Superior temporal gyrus (tissue), 1 donor: Measurements from ENCODE around the gene NEGR1.

Source experiments
- DNase-seq: peaks from one replicate; pipeline ENCODE4 v3.0.0-alpha.2; 2016; ENCODE audit errors: extremely low spot score

NEGR1 gene

DNA sequence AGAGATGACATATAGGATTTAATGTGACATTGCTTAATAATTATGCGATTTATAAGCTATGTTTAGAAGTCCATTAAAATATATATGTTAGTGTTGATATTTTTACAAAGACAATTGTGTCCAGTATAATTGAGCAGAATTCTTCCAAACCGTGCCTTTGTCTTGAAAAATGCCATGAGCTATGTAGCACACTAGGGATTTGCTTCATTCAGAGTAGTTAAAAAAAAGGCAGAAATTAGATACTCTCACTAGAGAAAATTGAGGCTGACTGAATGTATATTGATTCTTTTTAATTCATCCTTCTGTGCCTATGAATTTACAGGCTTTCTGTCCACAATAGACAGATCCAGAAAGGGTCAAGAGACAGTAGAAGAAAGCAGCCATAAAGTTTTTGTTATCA, 429.0 kb downstream of the NEGR1 start:
- no peak for DNase-seq

DNA sequence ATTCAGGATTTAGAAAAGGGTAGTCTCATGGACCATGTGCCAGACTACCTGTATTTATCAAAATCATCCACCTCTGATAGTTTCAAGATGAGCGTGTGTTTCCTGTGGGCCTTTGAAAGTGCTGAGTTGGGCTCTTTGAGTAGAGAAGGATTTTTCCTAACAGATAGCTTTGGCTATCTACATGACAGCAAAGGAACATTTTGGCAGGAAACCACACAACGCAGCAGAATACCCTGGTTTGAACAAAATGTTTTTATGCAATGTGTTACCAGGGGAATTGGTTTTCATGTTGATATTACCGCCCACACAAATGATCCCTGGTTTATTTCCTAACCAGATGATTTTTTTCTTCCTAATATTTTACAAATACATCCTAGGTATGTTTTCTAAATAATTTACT, 431.4 kb downstream of the NEGR1 start:
- no peak for DNase-seq

DNA sequence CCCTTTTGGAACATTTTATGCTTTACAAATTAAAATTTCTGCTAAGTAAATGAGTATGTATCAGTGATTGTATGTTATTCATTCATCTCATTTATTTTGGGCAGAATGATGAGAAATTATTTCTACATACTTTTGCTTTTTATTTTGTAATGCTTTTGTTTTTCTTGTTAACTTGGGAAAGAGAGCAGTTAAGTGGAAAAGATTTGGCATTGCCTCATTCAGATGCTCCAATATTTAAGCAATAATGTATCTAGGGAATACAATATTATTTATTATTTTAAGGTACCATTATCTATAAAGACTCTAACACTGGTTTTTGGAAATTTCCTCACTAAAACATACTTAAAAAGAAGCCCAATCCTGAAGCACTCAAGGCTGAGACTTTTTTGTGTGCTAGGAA, 431.8 kb downstream of the NEGR1 start:
- no peak for DNase-seq

DNA sequence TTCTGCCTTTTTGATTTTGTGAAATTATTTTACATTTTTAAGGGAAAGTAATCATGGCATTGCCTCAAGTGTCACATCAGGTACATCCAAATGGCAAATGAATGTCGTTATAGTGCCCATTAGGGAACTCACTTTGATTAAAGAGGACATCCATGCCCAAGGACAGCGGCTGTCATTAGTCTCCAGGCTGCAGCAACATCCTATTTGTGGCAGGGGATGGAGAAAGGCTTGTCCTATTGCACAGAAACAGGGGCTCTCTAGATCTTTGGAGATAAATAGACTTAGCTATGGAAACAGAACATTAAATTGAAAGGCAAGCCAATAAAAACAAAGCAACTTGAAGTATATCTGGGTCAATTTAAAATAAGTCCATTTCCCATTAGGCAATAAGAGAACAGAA, 439.3 kb downstream of the NEGR1 start:
- no peak for DNase-seq

DNA sequence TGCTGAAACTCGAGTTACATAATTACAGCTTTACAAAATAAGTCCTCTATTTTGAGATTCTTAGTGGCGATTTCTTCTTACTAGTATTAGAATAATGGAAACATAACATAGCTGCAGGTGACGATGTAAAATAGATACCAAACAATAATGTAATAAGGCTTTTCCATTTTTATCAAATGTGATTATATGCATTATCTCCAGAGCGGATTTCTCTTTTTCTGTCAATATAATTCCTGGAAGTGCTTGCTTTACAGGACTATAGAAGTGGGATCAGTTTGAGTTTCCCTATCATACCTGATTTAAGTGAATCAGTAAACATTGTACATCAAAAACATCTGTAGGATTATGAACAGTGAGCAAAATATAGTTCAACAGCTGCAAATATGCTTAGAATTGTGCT, 442.5 kb downstream of the NEGR1 start:
- DNase-seq = peak; percentile 44

DNA sequence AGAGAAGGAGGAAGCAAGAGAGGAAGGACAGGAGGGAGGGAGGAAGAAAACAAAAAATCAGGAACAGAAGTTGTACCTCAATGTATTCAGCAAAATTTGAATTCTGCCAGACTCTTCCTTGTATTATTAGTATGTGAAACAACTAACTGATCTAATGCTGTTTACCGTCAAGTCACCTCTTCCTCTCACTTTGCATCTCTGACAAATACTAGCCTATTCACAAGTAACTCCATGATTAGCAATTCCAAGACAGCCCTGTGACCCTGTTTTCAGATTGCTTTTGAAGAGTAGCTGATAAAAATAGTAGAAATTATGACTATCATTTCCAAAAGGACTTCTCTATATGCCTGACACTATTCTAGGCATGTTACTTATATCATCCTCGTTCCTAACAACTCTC, 445.4 kb downstream of the NEGR1 start:
- DNase-seq = peak; percentile 28

DNA sequence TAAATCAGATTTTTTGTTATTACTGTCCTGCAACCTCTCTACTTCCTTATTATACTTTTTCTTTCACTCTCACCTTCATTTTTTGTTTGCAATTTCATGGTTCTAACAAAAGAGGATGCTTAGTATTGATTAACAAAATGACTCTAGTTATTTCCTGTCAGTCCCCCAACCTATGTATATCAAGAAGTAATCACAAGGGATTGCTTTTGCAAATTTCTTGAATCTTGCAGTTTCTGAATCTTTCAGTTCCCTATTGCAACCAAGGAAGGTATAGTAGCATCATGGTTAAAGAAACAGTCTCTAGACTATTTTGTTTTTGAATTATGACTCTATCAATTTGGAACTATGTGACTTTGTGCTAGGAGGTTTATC, 446.9 kb downstream of the NEGR1 start:
- DNase-seq = no peak

DNA sequence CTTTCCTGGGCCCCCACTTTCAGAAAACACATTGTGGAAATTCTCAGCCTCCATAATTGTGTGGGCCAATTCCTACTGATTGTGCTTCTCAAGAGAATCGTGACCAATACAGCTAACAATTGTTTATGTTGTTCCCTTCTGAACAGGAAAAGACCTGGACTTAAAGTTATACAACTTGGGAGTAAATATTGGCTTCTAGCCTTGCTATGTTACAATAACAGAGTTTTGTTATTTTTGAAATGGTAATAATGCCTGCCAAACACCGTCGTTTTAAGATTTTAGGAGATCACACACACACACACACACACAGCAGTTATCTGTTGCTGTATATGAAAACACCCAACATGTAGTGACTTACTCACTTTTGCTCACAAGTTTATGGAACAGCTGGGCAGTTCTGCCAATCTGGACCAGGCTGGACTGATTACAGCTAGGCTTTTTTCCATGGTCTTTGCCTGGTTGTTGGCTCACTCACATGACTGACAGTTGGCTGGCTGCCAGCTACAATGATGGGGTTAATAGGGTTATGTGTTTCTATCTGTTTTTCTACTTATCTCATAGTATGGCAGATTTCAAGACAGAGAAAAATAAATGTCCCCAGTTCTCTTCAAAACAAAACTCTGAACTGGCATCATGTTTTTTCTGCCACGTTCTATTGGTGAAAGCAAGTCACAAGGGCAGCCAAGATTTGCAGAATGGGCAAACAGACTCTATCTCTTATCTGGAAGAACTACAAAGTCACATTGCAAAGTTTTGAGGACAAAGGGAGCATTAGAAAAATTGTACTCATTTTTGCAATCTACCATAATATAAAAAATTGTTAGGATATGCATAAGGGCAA, 447.5 kb downstream of the NEGR1 start:
- DNase-seq = no peak

DNA sequence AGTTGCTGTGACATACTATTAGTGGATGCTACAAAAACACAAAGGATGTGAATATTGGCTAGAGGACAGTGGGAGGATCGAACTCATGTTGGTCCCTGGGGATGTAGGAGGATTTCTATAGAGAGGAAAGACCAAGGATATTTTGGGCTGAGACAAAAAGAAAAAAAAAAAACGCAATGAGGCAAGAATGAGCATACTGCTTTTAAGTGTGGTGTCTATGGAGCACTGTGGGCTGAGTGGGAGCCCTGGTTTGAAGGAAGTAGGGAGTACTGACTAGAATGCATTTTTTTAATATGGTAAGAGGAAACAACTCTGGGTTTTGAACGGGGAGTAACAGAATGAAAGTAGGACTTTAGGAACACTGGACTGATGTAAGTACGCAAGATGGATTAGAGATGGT, 450.7 kb downstream of the NEGR1 start:
- no peak for DNase-seq

DNA sequence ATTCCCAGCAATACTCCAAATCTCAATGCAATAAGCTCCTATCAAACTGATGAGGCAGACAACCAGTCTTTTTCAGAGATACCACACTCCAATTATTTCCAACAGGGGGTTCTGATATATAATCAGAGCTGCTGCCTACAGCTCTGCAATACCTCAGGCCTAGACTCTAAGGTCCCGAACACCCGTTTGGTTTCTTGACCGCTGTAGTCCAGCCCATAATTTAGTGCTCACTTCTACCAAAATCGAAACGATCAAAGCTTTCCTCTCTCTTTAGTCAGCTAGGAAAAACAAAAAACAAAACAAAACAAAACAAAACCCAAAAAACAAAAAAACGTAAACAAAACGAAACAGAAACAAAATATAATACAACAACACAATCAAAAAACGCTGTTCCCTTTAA, 453.0 kb downstream of the NEGR1 start:
- no peak for DNase-seq

DNA sequence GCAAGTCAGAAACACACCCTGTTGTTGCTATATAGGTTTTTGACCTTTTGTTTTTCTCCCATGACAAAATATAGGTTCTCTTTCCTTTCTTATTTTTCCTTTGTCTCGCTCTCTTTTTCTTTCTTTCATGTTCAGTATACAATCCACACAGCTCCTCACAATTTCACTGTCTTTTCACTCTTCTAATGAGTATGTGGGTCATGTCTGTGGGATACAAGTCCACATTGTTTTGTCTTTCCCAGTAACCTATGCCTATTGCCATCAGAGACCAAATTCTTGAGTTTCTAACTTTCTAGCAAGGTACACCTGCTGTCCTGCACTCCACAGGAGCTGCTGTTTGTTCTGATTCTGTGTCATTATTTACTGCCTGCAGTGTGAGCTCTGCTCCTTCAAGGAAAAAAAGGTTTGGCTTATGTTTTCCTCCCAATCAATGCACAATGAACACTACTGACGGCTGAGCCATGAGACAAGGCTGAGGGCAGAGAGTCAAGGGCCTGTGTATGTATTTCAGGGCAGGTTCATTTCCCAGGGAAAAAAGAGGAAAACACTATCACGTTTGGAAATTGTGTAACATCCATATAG, 453.8 kb downstream of the NEGR1 start:
- peak; percentile 78 for DNase-seq

DNA sequence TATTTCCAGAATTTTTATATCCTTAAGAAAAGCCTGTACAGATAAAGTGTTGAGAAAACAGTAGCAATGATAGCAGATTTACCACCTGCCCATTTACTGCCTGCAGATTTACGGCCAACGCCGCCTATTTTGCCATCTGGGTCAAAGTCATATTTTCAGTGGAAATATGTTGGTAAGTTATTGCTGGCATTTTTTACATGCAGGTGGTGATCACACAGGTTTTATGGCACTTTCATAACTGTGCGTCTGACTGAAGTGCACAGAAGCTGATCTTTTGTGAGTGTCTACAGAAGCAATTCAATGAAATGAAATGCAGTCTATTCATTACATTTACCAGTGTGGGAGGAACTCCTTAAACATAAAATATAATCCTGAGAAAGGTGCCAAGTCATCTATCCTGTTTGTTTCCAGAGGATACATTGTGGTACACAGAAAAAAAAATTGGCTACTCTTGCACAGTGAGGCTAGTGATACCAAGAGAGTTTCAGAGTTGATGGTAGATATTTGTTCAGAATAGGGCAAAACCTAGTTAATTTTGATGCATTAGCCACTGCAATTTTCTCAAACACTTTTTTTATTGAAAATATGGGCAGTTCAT, 458.5 kb downstream of the NEGR1 start:
- no peak for DNase-seq

DNA sequence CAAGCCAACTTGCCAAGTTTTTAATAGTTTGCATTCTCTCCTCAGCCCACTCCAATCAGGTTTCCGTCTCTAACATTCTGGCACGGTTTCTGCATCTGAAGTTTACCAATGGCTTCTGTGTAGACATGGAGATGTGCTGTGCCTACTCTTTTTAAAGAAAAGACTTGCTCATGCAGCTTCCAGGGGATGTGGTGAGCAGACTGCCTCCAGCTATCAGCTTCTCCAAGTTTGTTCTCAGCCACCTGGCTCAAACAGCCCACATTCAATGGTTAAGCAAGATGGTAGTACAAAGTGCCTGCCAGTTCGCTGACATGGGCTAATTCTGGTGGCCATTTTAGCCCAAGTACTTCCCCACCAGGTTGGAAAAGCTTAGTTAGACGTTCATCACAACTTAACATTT, 465.3 kb downstream of the NEGR1 start:
- no peak for DNase-seq

DNA sequence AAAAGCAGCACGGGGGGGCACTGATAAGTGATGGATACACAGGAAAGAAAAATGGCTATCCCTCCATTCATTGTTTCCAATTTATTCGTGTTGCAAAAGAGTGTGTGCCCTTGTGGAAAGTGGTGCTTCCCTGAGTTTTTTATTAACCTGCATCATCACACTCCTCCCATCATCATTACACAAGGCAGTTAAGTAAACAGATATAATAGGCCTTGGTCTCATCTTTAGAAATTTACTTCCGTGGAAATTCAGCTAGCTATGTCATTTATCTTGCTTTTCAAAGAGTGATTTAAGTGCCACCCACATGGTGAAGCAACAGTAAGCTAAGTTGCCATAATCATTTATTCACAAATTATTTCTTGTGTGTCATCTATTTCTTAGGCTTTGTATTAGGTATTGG, 473.3 kb downstream of the NEGR1 start:
- DNase-seq = no peak

DNA sequence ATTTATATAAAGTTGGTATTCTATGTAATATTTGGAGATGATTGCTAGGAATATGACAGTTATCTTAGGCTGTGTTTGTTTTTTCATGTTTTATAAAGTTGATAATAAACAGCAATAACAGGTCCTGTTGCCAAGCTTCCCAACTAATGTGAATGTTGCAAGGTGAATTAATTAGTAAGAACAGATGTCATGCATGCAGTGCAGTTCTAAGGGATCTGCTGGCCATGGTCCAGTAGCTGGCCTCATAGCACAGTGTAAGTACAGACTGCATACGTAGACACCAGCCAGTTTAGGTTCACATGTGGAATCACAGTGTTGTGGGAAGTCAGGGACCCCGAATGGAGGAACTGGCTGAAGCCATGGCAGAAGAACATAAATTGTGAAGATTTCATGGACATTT, 478.2 kb downstream of the NEGR1 start:
- DNase-seq = no peak

DNA sequence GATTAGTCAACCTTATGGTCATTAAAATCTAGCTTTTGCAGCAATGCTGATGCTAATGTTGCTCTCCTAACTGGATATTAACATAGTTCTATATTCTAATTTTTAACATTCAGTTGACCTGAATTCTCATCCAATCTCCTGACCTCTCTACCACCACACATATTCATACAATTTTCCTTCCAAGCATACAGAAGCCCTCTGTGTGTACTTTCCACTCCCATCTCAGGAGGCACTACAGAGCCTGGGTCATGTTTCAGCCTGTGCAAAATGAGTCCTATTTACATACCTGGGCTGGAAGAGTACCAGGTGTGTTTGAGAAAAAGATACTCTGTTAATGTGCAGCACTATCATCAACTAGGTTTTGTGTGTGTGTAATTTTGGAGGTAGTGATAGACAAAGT, 486.3 kb downstream of the NEGR1 start:
- DNase-seq = no peak

DNA sequence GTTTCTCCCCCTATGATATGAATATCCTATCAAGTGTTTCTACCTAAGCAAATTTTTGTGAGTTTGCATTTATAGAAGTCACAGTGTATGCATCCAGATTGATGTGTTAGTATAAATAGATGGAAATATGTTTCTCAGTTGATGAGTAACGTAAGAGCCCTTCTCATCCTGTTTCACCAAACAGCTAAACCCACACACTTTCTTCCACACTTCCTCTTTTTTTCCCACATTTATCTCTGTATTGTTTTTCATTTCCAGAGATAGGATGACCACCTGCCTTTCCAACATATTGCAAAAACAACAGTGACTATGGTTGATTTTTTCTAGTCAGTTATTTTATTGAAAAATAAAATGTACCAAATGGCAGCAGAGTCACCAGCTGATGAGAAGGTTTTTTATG, 490.1 kb downstream of the NEGR1 start:
- no peak for DNase-seq

DNA sequence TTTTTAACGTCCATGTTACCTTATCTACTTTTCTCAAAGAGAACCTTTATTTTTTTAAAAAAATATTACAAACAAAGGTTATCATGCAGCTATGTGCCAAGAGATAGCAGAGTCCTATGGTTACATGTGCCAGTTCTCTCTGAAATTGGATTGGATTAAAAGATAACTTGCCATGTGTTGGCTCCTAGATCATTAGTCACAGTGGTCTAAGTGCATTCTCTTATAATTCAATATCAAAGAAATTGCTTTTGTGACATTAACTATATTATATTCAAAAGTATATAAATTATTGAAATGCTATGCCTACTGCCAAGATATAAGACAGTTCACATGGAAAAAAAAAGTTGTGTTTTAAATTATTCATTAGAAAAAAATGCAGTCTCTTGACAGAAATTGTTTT, 494.2 kb downstream of the NEGR1 start:
- no peak for DNase-seq

DNA sequence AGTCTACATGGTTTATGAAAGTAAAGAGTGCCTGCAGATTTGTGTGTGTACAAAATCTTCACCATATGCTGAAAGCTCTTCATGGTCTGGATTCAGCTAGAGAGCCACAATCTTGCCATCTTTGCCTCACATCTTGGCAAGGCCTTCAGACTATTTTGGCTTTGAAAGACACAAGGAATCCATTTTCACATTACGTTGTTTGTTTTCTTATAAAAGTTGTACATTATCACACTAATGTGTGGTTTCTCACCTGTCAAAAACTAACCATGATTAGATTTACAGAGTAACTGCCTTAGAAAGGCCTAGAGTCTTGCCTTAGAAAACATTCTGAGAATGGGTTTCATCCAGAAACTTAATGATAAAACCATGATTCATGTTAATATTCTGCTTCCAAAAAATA, 494.6 kb downstream of the NEGR1 start:
- no peak for DNase-seq

DNA sequence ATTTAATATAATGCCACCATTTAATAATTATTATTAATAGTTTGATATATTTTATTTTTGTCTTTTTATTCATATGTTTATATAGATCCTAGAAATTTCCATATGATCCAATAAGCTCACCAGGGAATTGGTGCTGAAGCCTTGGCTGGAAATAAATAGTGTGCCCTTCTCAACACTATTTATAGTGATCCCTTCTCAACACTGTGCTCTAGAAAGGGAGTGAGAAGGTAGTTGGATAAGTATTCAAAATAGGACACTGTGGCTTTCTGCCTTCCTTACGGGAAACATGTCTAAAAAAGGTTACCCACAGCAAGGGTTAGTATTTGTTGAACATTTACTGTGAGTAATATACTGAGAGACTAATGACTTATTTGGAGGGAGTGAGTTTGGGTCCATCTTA, 496.1 kb downstream of the NEGR1 start:
- no peak for DNase-seq

DNA sequence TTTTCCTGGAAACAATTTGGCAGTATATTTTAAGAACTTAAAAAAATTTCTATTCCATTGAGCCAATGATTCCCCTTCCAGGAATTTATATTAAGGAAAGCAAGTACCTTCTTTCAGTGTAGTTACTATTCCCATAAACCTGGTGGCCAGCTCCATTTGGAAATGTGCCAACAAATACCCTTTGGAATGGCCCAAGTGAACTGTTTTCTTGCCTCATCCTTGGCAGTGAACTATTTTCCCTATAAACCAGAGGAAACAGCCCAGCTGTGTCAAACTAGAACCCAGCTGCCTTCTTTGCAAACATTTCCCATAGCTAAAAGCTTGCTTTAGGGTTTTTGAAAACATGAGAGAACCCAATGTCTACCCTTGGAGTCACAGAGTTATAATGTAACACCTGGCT, 496.9 kb downstream of the NEGR1 start:
- DNase-seq = no peak

DNA sequence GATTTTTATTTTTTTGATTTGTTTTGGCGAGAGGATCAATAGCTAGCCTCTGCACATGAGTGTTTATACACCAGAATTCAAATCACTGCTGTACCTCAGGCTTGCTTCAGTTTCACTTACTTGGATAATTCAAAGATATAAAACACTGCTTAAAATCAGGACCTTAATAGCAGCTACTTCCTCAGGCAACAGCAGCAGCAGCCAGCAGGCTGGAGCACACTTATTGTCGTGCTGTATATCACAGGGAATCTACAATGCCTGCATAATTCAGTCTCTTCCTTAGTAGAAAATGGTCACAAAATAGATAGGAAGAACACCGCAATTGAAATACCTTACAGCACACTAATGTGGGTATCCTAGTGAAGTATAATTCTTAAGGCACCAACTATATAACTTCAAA, 497.3 kb downstream of the NEGR1 start:
- no peak for DNase-seq

DNA sequence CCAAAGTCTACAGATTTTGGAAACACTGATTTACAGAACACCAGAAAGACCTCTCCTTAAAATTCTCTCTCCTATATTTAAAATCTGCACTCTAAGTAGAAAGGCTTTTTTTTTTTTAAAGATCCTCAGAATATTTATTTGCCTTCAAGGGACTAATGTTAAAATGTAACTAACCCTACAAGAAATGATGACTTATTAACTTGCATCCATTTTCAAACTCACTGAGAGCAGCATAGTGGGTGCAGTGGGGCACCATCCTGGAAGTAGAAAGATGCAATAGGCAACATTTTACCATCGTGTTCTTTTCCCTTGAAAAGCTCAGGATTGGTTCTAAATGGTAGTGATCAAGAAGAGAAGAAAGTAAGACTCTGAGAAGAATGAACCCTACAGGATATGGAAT, 498.1 kb downstream of the NEGR1 start:
- no peak for DNase-seq
